HG03460 (cell line): Measurements from ENCODE around the gene NEK6.

Experiments
- ATAC-seq: cut with Tn5 transposase; IDR thresholded peaks from one replicate; pipeline ENCODE4 v1.9.1; 2021; ENCODE audit not compliant: unreplicated experiment

The NEK6 gene

GRCh38 chr9:124368692-124369091, 110.9 kb downstream of the NEK6 start:
- no peak for ATAC-seq

- ATAC-seq: no peak
Observed at GRCh38 chr9:124369231-124369797, 111.6 kb downstream of the NEK6 start.

GRCh38 chr9:124370896-124371582, 113.3 kb downstream of the NEK6 start:
- ATAC-seq: no peak

- ATAC-seq: no peak
Observed at GRCh38 chr9:124372038-124372437, 114.3 kb downstream of the NEK6 start.

GRCh38 chr9:124373386-124373785, 115.6 kb downstream of the NEK6 start:
- no peak for ATAC-seq

- ATAC-seq: no peak
Observed at GRCh38 chr9:124373851-124374250, 116.1 kb downstream of the NEK6 start.

- no peak for ATAC-seq
Observed at GRCh38 chr9:124375726-124376125, 118.0 kb downstream of the NEK6 start.

GRCh38 chr9:124376329-124376728, 118.6 kb downstream of the NEK6 start:
- no peak for ATAC-seq

GRCh38 chr9:124377551-124378406, 120.0 kb downstream of the NEK6 start:
- ATAC-seq: no peak

GRCh38 chr9:124381170-124381945, 123.6 kb downstream of the NEK6 start:
- no peak for ATAC-seq

- ATAC-seq: no peak
Observed at GRCh38 chr9:124384210-124384609, 126.5 kb downstream of the NEK6 start.

- ATAC-seq: no peak
Observed at GRCh38 chr9:124384846-124385245, 127.1 kb downstream of the NEK6 start.

GRCh38 chr9:124385623-124386022, 127.9 kb downstream of the NEK6 start:
- no peak for ATAC-seq

- ATAC-seq: no peak
Observed at GRCh38 chr9:124386201-124386600, 128.5 kb downstream of the NEK6 start.

- ATAC-seq: no peak
Observed at GRCh38 chr9:124388275-124389048, 130.7 kb downstream of the NEK6 start.

- no peak for ATAC-seq
Observed at GRCh38 chr9:124389146-124389939, 131.6 kb downstream of the NEK6 start.

GRCh38 chr9:124390794-124391658, 133.3 kb downstream of the NEK6 start:
- no peak for ATAC-seq

- no peak for ATAC-seq
Observed at GRCh38 chr9:124392254-124392870, 134.6 kb downstream of the NEK6 start.
